CD8-positive, alpha-beta memory T cell (primary cell): ENCODE results near the gene TNKS1BP1. TPM values are rescaled to one million over a fixed set of nuclear protein-coding genes. Genes with fewer than 3 reads are reported as not detected.

Experiments
- CTCF ChIA-PET: fragments of 350-600 bp; sonication (Branson Sonifier 250); formaldehyde crosslinking; loops from one replicate; lab custom pipeline; 2021; ENCODE audit warnings: antibody characterized with exemption; lab: Charles Lee
- POLR2A ChIA-PET: fragments of 350-600 bp; sonication (Branson Sonifier 250); formaldehyde crosslinking; loops from one replicate; lab custom pipeline; 2021; ENCODE audit warnings: antibody characterized with exemption; lab: Charles Lee
- DNase-seq, 5 donors: peaks; one replicate each; pipeline versions ENCODE4 v3.0.0 to v3.0.0-alpha.2; 2020 to 2022; ENCODE audit warnings: mixed read lengths in 1 of 5
- H3K27ac ChIP-seq: one replicate; pipeline ENCODE4 v1.7.0; 2013; ENCODE audit warnings: low read depth, mild to moderate bottlenecking, low read length, moderate library complexity
- H3K27me3 ChIP-seq: 2 replicates; pipeline ENCODE4 v1.7.0; 2013; ENCODE audit warnings: low read length, mild to moderate bottlenecking; ENCODE audit not compliant: insufficient read depth, poor library complexity, severe bottlenecking
- H3K36me3 ChIP-seq: 2 replicates; pipeline ENCODE4 v1.7.0; 2013; ENCODE audit warnings: mild to moderate bottlenecking, low read length, moderate library complexity; ENCODE audit not compliant: insufficient read depth
- H3K4me1 ChIP-seq: 2 replicates; pipeline ENCODE4 v1.7.0; 2013; ENCODE audit warnings: mild to moderate bottlenecking, low read length, moderate library complexity; ENCODE audit not compliant: insufficient read depth
- H3K4me3 ChIP-seq: 2 replicates; pipeline ENCODE4 v1.7.0; 2013; ENCODE audit warnings: mild to moderate bottlenecking, low read length
- H3K9me3 ChIP-seq: 2 replicates; pipeline ENCODE4 v1.7.0; 2013; ENCODE audit warnings: mild to moderate bottlenecking, low read length
- H3K27ac Mint-ChIP-seq, 8 donors: one replicate each; pipeline ENCODE4 v1.8.0; 2020 to 2021; ENCODE audit warnings: mixed read lengths in 8 of 8, mild to moderate bottlenecking in 6 of 8, inconsistent platforms in 3 of 8, moderate library complexity in 3 of 8
- H3K27me3 Mint-ChIP-seq, 2 donors: one replicate each; pipeline ENCODE4 v1.8.0; 2020 to 2021; ENCODE audit warnings: mixed read lengths in 2 of 2, mild to moderate bottlenecking in 1 of 2, moderate library complexity in 1 of 2
- H3K36me3 Mint-ChIP-seq, 3 donors: one replicate each; pipeline ENCODE4 v1.8.0; 2020 to 2021; ENCODE audit warnings: mixed read lengths in 3 of 3, inconsistent platforms in 1 of 3, mild to moderate bottlenecking in 1 of 3
- H3K4me1 Mint-ChIP-seq, 3 donors: one replicate each; pipeline ENCODE4 v1.8.0; 2020 to 2021; ENCODE audit warnings: mixed read lengths in 3 of 3, inconsistent platforms in 1 of 3, mild to moderate bottlenecking in 1 of 3
- H3K4me3 Mint-ChIP-seq, 7 donors: one replicate each; pipeline ENCODE4 v1.8.0; 2020 to 2021; ENCODE audit warnings: mixed read lengths in 7 of 7, mild to moderate bottlenecking in 6 of 7, moderate library complexity in 4 of 7, inconsistent platforms in 2 of 7
- H3K9me3 Mint-ChIP-seq, 5 donors: one replicate each; pipeline ENCODE4 v1.8.0; 2020 to 2022; ENCODE audit warnings: mixed read lengths in 5 of 5, mild to moderate bottlenecking in 3 of 5, moderate library complexity in 2 of 5, inconsistent platforms in 1 of 5
- polyA plus RNA-seq: library from polyadenylated mRNA; unstranded; fragments of 300-500 nt; fragmentation: Illumina TruSeq; gene quantifications from one replicate; pipeline ENCODE4 v1.2.3, GENCODE V29; 2021
- total RNA-seq, 2 experiments: library from RNA; stranded (reverse); gene quantifications; one replicate each; pipeline ENCODE4 v1.2.3, GENCODE V29; 2021

Gene TNKS1BP1
- total and polyA plus RNA-seq, 3 experiments from 2014 or later: 3.0 to 9.6 (median 8.7) TPM

GRCh38 chr11:57320067-57320718 is 4.6 kb downstream of the TNKS1BP1 start:
- peaks cover 0 to 7% (median 1%) of the 10 kb centered on the region in 3 donors for H3K36me3 Mint-ChIP-seq
- Histone ChIP-seq H3K4me1 (peaks cover 6% of the 10 kb centered on the region), H3K9me3 (no peaks in the 10 kb centered on the region), H3K27ac (no peak overlapping the region), H3K4me3 (no peak overlapping the region), H3K27me3 (no peaks in the 10 kb centered on the region), H3K36me3 (peaks cover 10% of the 10 kb centered on the region)
- ChIA-PET CTCF (no interaction called here), POLR2A (no interaction called here)
- peaks cover 15 to 29% (median 19%) of the 10 kb centered on the region in 3 donors for H3K4me1 Mint-ChIP-seq
- peaks cover 0 to 2% of the 10 kb centered on the region in 2 donors for H3K27me3 Mint-ChIP-seq
- H3K4me3 Mint-ChIP-seq: no peak overlapping the region
- no peak overlapping the region for H3K27ac Mint-ChIP-seq
- no peaks in the 10 kb centered on the region for H3K9me3 Mint-ChIP-seq
- DNase-seq: no peak

GRCh38 chr11:57318178-57318577 is 6.6 kb downstream of the TNKS1BP1 start:
- POLR2A ChIA-PET: no interaction called here
- peaks cover 10% of the 10 kb centered on the region for H3K36me3 ChIP-seq
- H3K27ac ChIP-seq: no peak overlapping the region
- Mint-ChIP-seq H3K36me3 (peaks cover 0 to 10% (median 2%) of the 10 kb centered on the region in 3 donors), H3K27ac (no peak overlapping the region), H3K4me1 (peaks cover 11 to 16% (median 11%) of the 10 kb centered on the region in 3 donors), H3K27me3 (peaks cover 0 to 2% of the 10 kb centered on the region in 2 donors), H3K4me3 (no peak overlapping the region), H3K9me3 (no peaks in the 10 kb centered on the region)
- CTCF ChIA-PET: interaction anchor here (1.3 kb wide), 1 partner anchor 12 kb away, joined by 4 read pairs; no protein-coding TSS in a partner anchor
- H3K4me1 ChIP-seq: no peaks in the 10 kb centered on the region
- DNase-seq: no peak
- H3K4me3 ChIP-seq: no peak overlapping the region
- no peaks in the 10 kb centered on the region for H3K27me3 ChIP-seq
- no peaks in the 10 kb centered on the region for H3K9me3 ChIP-seq

- ChIA-PET POLR2A (no interaction called here), CTCF (no interaction called here)
- no peak for DNase-seq
- H3K4me3 Mint-ChIP-seq: no peak overlapping the region
- Histone ChIP-seq H3K27me3 (no peaks in the 10 kb centered on the region), H3K36me3 (peaks cover 10% of the 10 kb centered on the region), H3K9me3 (no peaks in the 10 kb centered on the region), H3K4me3 (no peak overlapping the region), H3K27ac (no peak overlapping the region), H3K4me1 (peaks cover 8% of the 10 kb centered on the region)
- H3K27ac Mint-ChIP-seq: no peak overlapping the region
- H3K36me3 Mint-ChIP-seq: peaks cover 0 to 12% (median 4%) of the 10 kb centered on the region in 3 donors
- H3K9me3 Mint-ChIP-seq: no peaks in the 10 kb centered on the region
- peaks cover 10 to 12% (median 11%) of the 10 kb centered on the region in 3 donors for H3K4me1 Mint-ChIP-seq
- H3K27me3 Mint-ChIP-seq: peaks cover 0 to under 1% of the 10 kb centered on the region in 2 donors
Measured at GRCh38 chr11:57316017-57316416, 8.7 kb downstream of the TNKS1BP1 start.

GRCh38 chr11:57315491-57315890 is 9.3 kb downstream of the TNKS1BP1 start:
- H3K36me3 ChIP-seq: peaks cover 10% of the 10 kb centered on the region
- no peaks in the 10 kb centered on the region for H3K9me3 ChIP-seq
- ChIA-PET CTCF (no interaction called here), POLR2A (no interaction called here)
- H3K27ac ChIP-seq: no peak overlapping the region
- no peak overlapping the region for H3K4me3 ChIP-seq
- Mint-ChIP-seq H3K36me3 (peaks cover 0 to 12% (median 4%) of the 10 kb centered on the region in 3 donors), H3K27ac (no peak overlapping the region), H3K4me3 (no peak overlapping the region), H3K27me3 (no peaks in the 10 kb centered on the region), H3K9me3 (no peaks in the 10 kb centered on the region), H3K4me1 (peaks cover 10 to 17% (median 11%) of the 10 kb centered on the region in 3 donors)
- H3K27me3 ChIP-seq: no peaks in the 10 kb centered on the region
- no peak for DNase-seq
- peaks cover 8% of the 10 kb centered on the region for H3K4me1 ChIP-seq

- H3K4me1 ChIP-seq: peaks cover 8% of the 10 kb centered on the region
- no peaks in the 10 kb centered on the region for H3K9me3 ChIP-seq
- POLR2A ChIA-PET: no interaction called here
- peaks cover 10% of the 10 kb centered on the region for H3K36me3 ChIP-seq
- H3K4me3 ChIP-seq: no peak overlapping the region
- H3K9me3 Mint-ChIP-seq: no peaks in the 10 kb centered on the region
- H3K27me3 ChIP-seq: no peaks in the 10 kb centered on the region
- no peak for DNase-seq
- H3K4me1 Mint-ChIP-seq: peaks cover 10 to 17% (median 11%) of the 10 kb centered on the region in 3 donors
- no peaks in the 10 kb centered on the region for H3K27me3 Mint-ChIP-seq
- CTCF ChIA-PET: no interaction called here
- H3K27ac ChIP-seq: no peak overlapping the region
- no peak overlapping the region for H3K27ac Mint-ChIP-seq
- H3K4me3 Mint-ChIP-seq: no peak overlapping the region
- H3K36me3 Mint-ChIP-seq: peaks cover 0 to 12% (median 4%) of the 10 kb centered on the region in 3 donors
Measured at GRCh38 chr11:57314221-57314973, 10.4 kb downstream of the TNKS1BP1 start.

GRCh38 chr11:57313788-57314135 is 11.0 kb downstream of the TNKS1BP1 start:
- no peak for DNase-seq
- peaks cover 8 to 17% (median 11%) of the 10 kb centered on the region in 3 donors for H3K4me1 Mint-ChIP-seq
- Histone ChIP-seq H3K27me3 (no peaks in the 10 kb centered on the region), H3K4me1 (peaks cover 8% of the 10 kb centered on the region), H3K9me3 (no peaks in the 10 kb centered on the region), H3K27ac (no peak overlapping the region), H3K36me3 (peaks cover 10% of the 10 kb centered on the region), H3K4me3 (no peak overlapping the region)
- POLR2A ChIA-PET: no interaction called here
- H3K27me3 Mint-ChIP-seq: no peaks in the 10 kb centered on the region
- no peak overlapping the region for H3K27ac Mint-ChIP-seq
- H3K36me3 Mint-ChIP-seq: peaks cover 0 to 10% (median 4%) of the 10 kb centered on the region in 3 donors
- CTCF ChIA-PET: no interaction called here
- no peaks in the 10 kb centered on the region for H3K9me3 Mint-ChIP-seq
- no peak overlapping the region for H3K4me3 Mint-ChIP-seq

GRCh38 chr11:57313071-57313787 is 11.5 kb downstream of the TNKS1BP1 start:
- no peaks in the 10 kb centered on the region for H3K27me3 Mint-ChIP-seq
- no peaks in the 10 kb centered on the region for H3K9me3 Mint-ChIP-seq
- H3K36me3 ChIP-seq: peaks cover 10% of the 10 kb centered on the region
- H3K27ac Mint-ChIP-seq: no peak overlapping the region
- H3K4me1 ChIP-seq: peaks cover 8% of the 10 kb centered on the region
- H3K4me1 Mint-ChIP-seq: peaks cover 8 to 17% (median 11%) of the 10 kb centered on the region in 3 donors
- peaks cover 0 to 10% (median 4%) of the 10 kb centered on the region in 3 donors for H3K36me3 Mint-ChIP-seq
- H3K4me3 Mint-ChIP-seq: peak overlapping the region in 1 of 7 donors; percentile 65
- CTCF ChIA-PET: no interaction called here
- H3K4me3 ChIP-seq: no peak overlapping the region
- no peaks in the 10 kb centered on the region for H3K9me3 ChIP-seq
- no peak overlapping the region for H3K27ac ChIP-seq
- POLR2A ChIA-PET: no interaction called here
- no peak for DNase-seq
- H3K27me3 ChIP-seq: no peaks in the 10 kb centered on the region
